GM23338 (cell line): Measurements from ENCODE around the gene IGF1. TPM values are rescaled to one million over a fixed set of nuclear protein-coding genes. Genes with fewer than 3 reads are reported as not detected.

ENCODE experiments used
- ATAC-seq: fragments of 200-7000 bp; cut with Tn5 transposase; 3 replicates; pipeline ENCODE4 v1.9.1; 2020
- DNase-seq: peaks from one replicate; pipeline ENCODE4 v3.0.0-alpha.2; 2015; ENCODE audit warnings: low spot score
- H2AFZ ChIP-seq: fragments of 200-600 bp; sonication (generic); 2 replicates; pipeline ENCODE4 v1.8.0; 2016; ENCODE audit warnings: antibody characterized with exemption, mild to moderate bottlenecking, moderate library complexity
- H3F3A ChIP-seq: fragments of 200-600 bp; sonication (generic); replicated peaks from 2 replicates; pipeline ENCODE4 v1.8.0; 2017; ENCODE audit warnings: antibody characterized with exemption, mixed run types, low read depth
- H3K27ac ChIP-seq: fragments of 200-600 bp; sonication (generic); 2 replicates; pipeline ENCODE4 v1.6.1; 2016; ENCODE audit warnings: low read depth
- H3K27me3 ChIP-seq: fragments of 200-600 bp; sonication (generic); 2 replicates; pipeline ENCODE4 v1.8.0; 2016; ENCODE audit warnings: mild to moderate bottlenecking, mixed run types, moderate library complexity; ENCODE audit not compliant: insufficient read depth
- H3K36me3 ChIP-seq: fragments of 200-600 bp; sonication (generic); 2 replicates; pipeline ENCODE4 v1.8.0; 2016; ENCODE audit warnings: mild to moderate bottlenecking; ENCODE audit not compliant: insufficient read depth
- H3K4me1 ChIP-seq: fragments of 200-600 bp; sonication (generic); 2 replicates; pipeline ENCODE4 v1.8.0; 2016; ENCODE audit warnings: mild to moderate bottlenecking, moderate library complexity; ENCODE audit not compliant: insufficient read depth
- H3K4me2 ChIP-seq: fragments of 200-600 bp; sonication (generic); 2 replicates; pipeline ENCODE4 v1.7.1; 2017; ENCODE audit warnings: mixed run types
- H3K4me3 ChIP-seq: fragments of 200-600 bp; sonication (generic); 2 replicates; pipeline ENCODE4 v1.6.1; 2016; ENCODE audit warnings: mixed run types
- H3K79me2 ChIP-seq: fragments of 200-600 bp; sonication (generic); replicated peaks from 2 replicates; pipeline ENCODE4 v1.8.0; 2017; ENCODE audit warnings: mild to moderate bottlenecking; ENCODE audit not compliant: insufficient read depth
- H3K9me2 ChIP-seq: fragments of 200-600 bp; sonication (generic); 2 replicates; pipeline ENCODE4 v1.8.0; 2017; ENCODE audit not compliant: insufficient read depth
- H4K20me1 ChIP-seq: fragments of 200-600 bp; sonication (generic); replicated peaks from 2 replicates; pipeline ENCODE4 v1.8.0; 2017; ENCODE audit warnings: mild to moderate bottlenecking; ENCODE audit not compliant: insufficient read depth
- H3K27ac Mint-ChIP-seq: 2 replicates; pipeline ENCODE4 v1.8.0; 2020; ENCODE audit warnings: inconsistent platforms, mild to moderate bottlenecking, moderate library complexity, mixed read lengths
- H3K27me3 Mint-ChIP-seq: 3 replicates; pipeline ENCODE4 v1.8.0; 2022; ENCODE audit warnings: low read depth, mild to moderate bottlenecking, moderate library complexity, mixed read lengths, inconsistent platforms; ENCODE audit not compliant: insufficient read depth, poor library complexity
- H3K36me3 Mint-ChIP-seq: 3 replicates; pipeline ENCODE4 v1.8.0; 2021; ENCODE audit warnings: low read depth, mild to moderate bottlenecking, inconsistent platforms, moderate library complexity, mixed read lengths
- H3K4me1 Mint-ChIP-seq: 3 replicates; pipeline ENCODE4 v1.8.0; 2020; ENCODE audit warnings: mild to moderate bottlenecking, inconsistent platforms, mixed read lengths
- H3K4me3 Mint-ChIP-seq: 3 replicates; pipeline ENCODE4 v1.8.0; 2021; ENCODE audit warnings: moderate library complexity, mild to moderate bottlenecking, inconsistent platforms, mixed read lengths
- H3K9me3 Mint-ChIP-seq: 3 replicates; pipeline ENCODE4 v1.8.0; 2020; ENCODE audit warnings: moderate library complexity, mild to moderate bottlenecking, inconsistent platforms, mixed read lengths
- CTCF ChIP-seq, 2 experiments: fragments of 200-600 bp in 1 of 2; sonication (generic) in 1 of 2; conservative IDR thresholded peaks; 2 replicates each; pipeline versions ENCODE4 v1.5.1 to v1.6.1; 2016 to 2017; ENCODE audit warnings: antibody characterized with exemption in 2 of 2, low read depth in 2 of 2, mild to moderate bottlenecking in 2 of 2, moderate library complexity in 1 of 2
- ETS1 ChIP-seq: IDR thresholded peaks from 2 replicates; pipeline ENCODE4 v1.6.1; 2016; ENCODE audit warnings: antibody characterized with exemption
- EZH2 ChIP-seq: fragments of 200-600 bp; sonication (generic); IDR thresholded peaks from one replicate; pipeline ENCODE4 v1.8.0; 2017; ENCODE audit warnings: antibody characterized with exemption, mild to moderate bottlenecking, low read depth; ENCODE audit not compliant: unreplicated experiment
- EZH2phosphoT487 ChIP-seq: fragments of 200-600 bp; sonication (generic); IDR thresholded peaks from one replicate; pipeline ENCODE4 v1.8.1; 2018; ENCODE audit warnings: antibody characterized with exemption; ENCODE audit not compliant: unreplicated experiment
- NANOG ChIP-seq: IDR thresholded peaks from 2 replicates; pipeline ENCODE4 v1.6.1; 2016; ENCODE audit warnings: antibody characterized with exemption, borderline replicate concordance
- REST ChIP-seq: IDR thresholded peaks from one replicate; pipeline ENCODE4 v1.6.1; 2018; ENCODE audit warnings: antibody characterized with exemption; ENCODE audit not compliant: unreplicated experiment
- STAT1 ChIP-seq: IDR thresholded peaks from one replicate; pipeline ENCODE4 v1.6.1; 2016; ENCODE audit warnings: antibody characterized with exemption; ENCODE audit not compliant: unreplicated experiment
- ZNF114 ChIP-seq: fragments of 250-450 bp; sonication (Bioruptor Pico); IDR thresholded peaks from 2 replicates; pipeline ENCODE4 v1.5.0; 2020; ENCODE audit warnings: mild to moderate bottlenecking, moderate library complexity
- ZNF331 ChIP-seq: fragments of 250-450 bp; sonication (Bioruptor Pico); IDR thresholded peaks from 2 replicates; pipeline ENCODE4 v1.5.0; 2020; ENCODE audit warnings: low read depth, mild to moderate bottlenecking, moderate library complexity
- polyA plus RNA-seq: library from polyadenylated mRNA; unstranded; fragments of >200 nt; fragmentation: Nextera tagmentation; extraction: Ambion mirVana; gene quantifications from 2 replicates; pipeline ENCODE4 v1.2.1, GENCODE V29; 2016
- total RNA-seq: library from RNA; depleted of rRNA; stranded (reverse); fragments of >200 nt; shearing (Covaris generic); gene quantifications from 2 replicates; pipeline ENCODE4 v1.2.3, GENCODE V29; 2014

IGF1 gene
- total and polyA plus RNA-seq, 2 experiments from 2014 or later = 0.29 TPM; not detected in 1

GRCh38 chr12:102435827-102436436, 44.4 kb downstream of the IGF1 start:
- ATAC-seq = no peak
- H4K20me1 ChIP-seq = no peaks in the 10 kb centered on the region
- H3K4me3 ChIP-seq = no peak overlapping the region
- no peak overlapping the region for H3K27ac ChIP-seq
- no peak overlapping the region for H3K4me3 Mint-ChIP-seq
- no peaks in the 10 kb centered on the region for H3K27me3 Mint-ChIP-seq
- DNase-seq = no peak
- H3K27ac Mint-ChIP-seq = no peak overlapping the region
- no peaks in the 10 kb centered on the region for H3K4me1 ChIP-seq
- no peaks in the 10 kb centered on the region for H3K9me3 Mint-ChIP-seq
- H3K27me3 ChIP-seq = no peaks in the 10 kb centered on the region
- H3F3A ChIP-seq = no peaks in the 10 kb centered on the region
- no peaks in the 10 kb centered on the region for H3K4me1 Mint-ChIP-seq
- H3K4me2 ChIP-seq = no peak overlapping the region
- H3K36me3 ChIP-seq = no peaks in the 10 kb centered on the region
- TF ChIP-seq NANOG = no peak
- TF ChIP-seq STAT1 = no peak
- H3K79me2 ChIP-seq = no peaks in the 10 kb centered on the region
- peaks cover 6% of the 10 kb centered on the region; the same call in 1 of the 2 replicates for H3K9me2 ChIP-seq
- no peak overlapping the region for H2AFZ ChIP-seq
- H3K36me3 Mint-ChIP-seq = no peaks in the 10 kb centered on the region

- no peak overlapping the region for H3K27ac Mint-ChIP-seq
- H3K4me1 Mint-ChIP-seq = no peaks in the 10 kb centered on the region
- no peaks in the 10 kb centered on the region for H3K79me2 ChIP-seq
- H3K36me3 ChIP-seq = no peaks in the 10 kb centered on the region
- H3K27ac ChIP-seq = no peak overlapping the region
- H4K20me1 ChIP-seq = no peaks in the 10 kb centered on the region
- H2AFZ ChIP-seq = no peak overlapping the region
- H3K4me1 ChIP-seq = no peaks in the 10 kb centered on the region
- no peak overlapping the region for H3K4me3 Mint-ChIP-seq
- H3K4me3 ChIP-seq = no peak overlapping the region
- DNase-seq (no peak), ATAC-seq (no peak)
- H3K27me3 Mint-ChIP-seq = no peaks in the 10 kb centered on the region
- H3K27me3 ChIP-seq = no peaks in the 10 kb centered on the region
- H3K36me3 Mint-ChIP-seq = no peaks in the 10 kb centered on the region
- H3K4me2 ChIP-seq = no peak overlapping the region
- no peaks in the 10 kb centered on the region for H3F3A ChIP-seq
- no peaks in the 10 kb centered on the region for H3K9me2 ChIP-seq
- H3K9me3 Mint-ChIP-seq = no peaks in the 10 kb centered on the region; the same call in 2 of the 3 replicates
- TF ChIP-seq ZNF114 (CRISPR knock-in tag) = no peak
- no peak for TF ChIP-seq ETS1
- TF ChIP-seq ZNF331 (CRISPR knock-in tag) = no peak
- TF ChIP-seq STAT1 = no peak
- TF ChIP-seq EZH2 = no peak
- TF ChIP-seq CTCF (conservative IDR thresholded peaks at IDR 0.05; ENCODE audit: low read depth in 2 of 2) = no peak
- TF ChIP-seq REST = no peak
- TF ChIP-seq EZH2phosphoT487 = no peak
Observed at GRCh38 chr12:102433304-102433703, 47.1 kb downstream of the IGF1 start.
